HFF-Myc (cell line): ENCODE data around the gene SCARB2.

Experiments used
- DNase-seq: peaks from one replicate; pipeline ENCODE4 v3.0.0-alpha.2; 2011; ENCODE audit warnings: low read depth; ENCODE audit errors: extremely low read depth
- H3K4me3 ChIP-seq: replicated peaks from 2 replicates; pipeline ENCODE4 v1.5.1; 2011; ENCODE audit warnings: low read depth, mild to moderate bottlenecking, control low read depth, low read length
- TF ChIP-seq, protein P1 (sequence below): IDR thresholded peaks from 2 replicates; pipeline ENCODE4 v1.5.1; 2012; ENCODE audit warnings: mild to moderate bottlenecking, low read depth, low read length, control low read depth; ENCODE audit errors: missing control alignments

SCARB2 gene

DNA sequence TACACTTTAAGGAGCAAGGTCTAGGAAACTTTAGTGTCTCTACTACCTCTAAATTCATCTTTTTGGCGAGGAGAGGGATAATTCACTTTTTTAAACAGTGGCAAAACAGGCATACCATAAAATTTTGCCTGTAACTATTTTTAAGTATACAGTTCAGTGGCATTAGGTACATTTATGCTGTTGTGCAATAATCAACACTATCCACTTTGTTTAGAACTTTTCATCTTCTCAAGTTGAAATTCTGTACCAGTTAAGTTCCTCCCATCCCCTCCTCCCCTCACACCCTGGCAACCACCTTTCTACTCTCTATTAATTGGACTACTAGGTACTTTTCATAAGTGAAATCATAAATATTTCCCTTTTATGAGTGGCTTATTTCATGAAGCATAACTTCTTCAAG, 96.8 kb downstream of the SCARB2 start:
- H3K4me3 ChIP-seq, result no peak overlapping the region
- TF ChIP-seq, protein P1, sequence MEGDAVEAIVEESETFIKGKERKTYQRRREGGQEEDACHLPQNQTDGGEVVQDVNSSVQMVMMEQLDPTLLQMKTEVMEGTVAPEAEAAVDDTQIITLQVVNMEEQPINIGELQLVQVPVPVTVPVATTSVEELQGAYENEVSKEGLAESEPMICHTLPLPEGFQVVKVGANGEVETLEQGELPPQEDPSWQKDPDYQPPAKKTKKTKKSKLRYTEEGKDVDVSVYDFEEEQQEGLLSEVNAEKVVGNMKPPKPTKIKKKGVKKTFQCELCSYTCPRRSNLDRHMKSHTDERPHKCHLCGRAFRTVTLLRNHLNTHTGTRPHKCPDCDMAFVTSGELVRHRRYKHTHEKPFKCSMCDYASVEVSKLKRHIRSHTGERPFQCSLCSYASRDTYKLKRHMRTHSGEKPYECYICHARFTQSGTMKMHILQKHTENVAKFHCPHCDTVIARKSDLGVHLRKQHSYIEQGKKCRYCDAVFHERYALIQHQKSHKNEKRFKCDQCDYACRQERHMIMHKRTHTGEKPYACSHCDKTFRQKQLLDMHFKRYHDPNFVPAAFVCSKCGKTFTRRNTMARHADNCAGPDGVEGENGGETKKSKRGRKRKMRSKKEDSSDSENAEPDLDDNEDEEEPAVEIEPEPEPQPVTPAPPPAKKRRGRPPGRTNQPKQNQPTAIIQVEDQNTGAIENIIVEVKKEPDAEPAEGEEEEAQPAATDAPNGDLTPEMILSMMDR, result no peak
- no peak for DNase-seq
